Astrocyte of the spinal cord (primary cell): Measurements from ENCODE around the gene AKAIN1.
A peak's percentile ranks its signal among the peaks of the same experiment; 100 is the strongest.

Source experiments
- DNase-seq: peaks from one replicate; pipeline ENCODE4 v3.0.0; 2011; ENCODE audit warnings: low read depth, low spot score
- H3K4me3 ChIP-seq: 2 replicates; pipeline ENCODE4 v1.5.1; 2011; ENCODE audit warnings: low read depth, mild to moderate bottlenecking, low read length, moderate library complexity
- in situ Hi-C: cut with HindIII; loops from 2 replicates; pipeline ENCODE4 v1.10.0; 2017; ENCODE audit warnings: low sequenced_read_pairs
- TF ChIP-seq, protein P1 (sequence below): IDR thresholded peaks from 2 replicates; pipeline ENCODE4 v1.5.1; 2012; ENCODE audit warnings: low read depth, mild to moderate bottlenecking, low read length, inconsistent platforms

AKAIN1 gene, protein sequence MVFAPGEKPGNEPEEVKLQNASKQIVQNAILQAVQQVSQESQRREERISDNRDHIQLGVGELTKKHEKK

DNA sequence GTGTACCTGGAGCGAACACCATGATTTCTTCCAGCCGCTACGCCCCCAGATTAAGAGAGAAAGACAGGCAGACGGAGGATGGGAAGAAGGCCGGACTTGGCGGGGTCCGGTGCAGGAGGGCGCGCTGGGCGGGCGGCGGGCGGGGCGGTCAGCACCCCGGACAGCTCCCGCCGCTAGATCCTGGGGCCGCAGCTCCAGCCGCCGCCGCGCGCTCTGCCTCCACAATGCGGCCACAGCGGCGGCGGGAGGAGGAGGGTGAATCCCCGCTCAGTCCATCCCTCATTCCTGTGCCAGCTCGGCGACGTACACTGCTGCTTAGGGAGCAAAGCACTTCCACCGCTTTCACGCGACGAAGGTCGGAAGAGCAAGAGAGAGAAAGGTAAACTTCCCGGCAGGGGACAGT, at the start of gene AKAIN1:
Gene AKAIN1 (minus strand): TSS at position 226 of the 403 bp plus-strand sequence. CDS start 204 bp downstream, at position 22.
- peak; percentile 49 for DNase-seq
- TF ChIP-seq, protein P1, sequence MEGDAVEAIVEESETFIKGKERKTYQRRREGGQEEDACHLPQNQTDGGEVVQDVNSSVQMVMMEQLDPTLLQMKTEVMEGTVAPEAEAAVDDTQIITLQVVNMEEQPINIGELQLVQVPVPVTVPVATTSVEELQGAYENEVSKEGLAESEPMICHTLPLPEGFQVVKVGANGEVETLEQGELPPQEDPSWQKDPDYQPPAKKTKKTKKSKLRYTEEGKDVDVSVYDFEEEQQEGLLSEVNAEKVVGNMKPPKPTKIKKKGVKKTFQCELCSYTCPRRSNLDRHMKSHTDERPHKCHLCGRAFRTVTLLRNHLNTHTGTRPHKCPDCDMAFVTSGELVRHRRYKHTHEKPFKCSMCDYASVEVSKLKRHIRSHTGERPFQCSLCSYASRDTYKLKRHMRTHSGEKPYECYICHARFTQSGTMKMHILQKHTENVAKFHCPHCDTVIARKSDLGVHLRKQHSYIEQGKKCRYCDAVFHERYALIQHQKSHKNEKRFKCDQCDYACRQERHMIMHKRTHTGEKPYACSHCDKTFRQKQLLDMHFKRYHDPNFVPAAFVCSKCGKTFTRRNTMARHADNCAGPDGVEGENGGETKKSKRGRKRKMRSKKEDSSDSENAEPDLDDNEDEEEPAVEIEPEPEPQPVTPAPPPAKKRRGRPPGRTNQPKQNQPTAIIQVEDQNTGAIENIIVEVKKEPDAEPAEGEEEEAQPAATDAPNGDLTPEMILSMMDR, result no peak
- H3K4me3 ChIP-seq, result no peak within 1 kb of the TSS
- in situ Hi-C loops, result no loop called here

DNA sequence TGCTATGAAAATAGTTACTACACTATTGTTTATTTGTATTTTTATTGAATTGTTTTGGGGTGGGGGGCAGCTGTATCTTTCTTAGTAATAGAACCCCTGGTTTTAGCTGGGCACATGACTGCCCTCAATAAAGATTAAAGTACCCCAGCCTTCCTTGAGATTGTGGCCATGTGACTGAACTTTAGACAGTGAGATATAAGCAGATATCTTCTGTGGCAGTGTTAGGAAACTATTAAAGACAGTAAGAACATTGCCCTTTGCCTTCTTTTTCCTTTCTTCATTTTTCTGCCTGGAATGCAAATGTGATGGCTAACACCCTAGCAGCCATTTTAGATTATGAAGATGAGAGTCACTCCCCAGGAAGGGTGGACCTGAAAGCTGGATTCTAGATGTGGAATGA, 47.9 kb upstream of the AKAIN1 start:
- H3K4me3 ChIP-seq, result no peak overlapping the region
- DNase-seq, result no peak
- in situ Hi-C loops, result no loop called here
- TF ChIP-seq, protein P1, result no peak

DNA sequence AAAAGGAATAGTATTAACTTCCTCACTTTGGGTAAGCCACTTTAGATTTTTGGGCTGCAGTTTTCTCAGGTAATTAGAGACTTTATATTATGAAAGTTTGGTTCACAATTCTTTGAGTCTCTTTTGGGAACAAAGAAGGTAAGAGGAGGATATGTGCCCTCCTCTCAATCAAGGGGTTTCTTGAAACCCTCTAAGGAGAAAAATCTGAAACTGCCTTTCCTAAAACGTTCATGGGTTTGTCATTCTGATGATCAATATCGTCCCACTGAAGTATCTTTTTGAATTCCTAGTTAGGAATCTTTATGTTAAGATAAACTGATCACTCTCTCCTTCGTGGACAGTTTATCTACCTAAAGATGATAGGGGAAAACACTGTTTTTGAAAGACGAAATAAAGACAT, 42.4 kb upstream of the AKAIN1 start:
- no peak for DNase-seq
- in situ Hi-C loops, result no loop called here
- TF ChIP-seq, protein P1, result no peak
- peak overlapping the region; percentile 87 for H3K4me3 ChIP-seq

DNA sequence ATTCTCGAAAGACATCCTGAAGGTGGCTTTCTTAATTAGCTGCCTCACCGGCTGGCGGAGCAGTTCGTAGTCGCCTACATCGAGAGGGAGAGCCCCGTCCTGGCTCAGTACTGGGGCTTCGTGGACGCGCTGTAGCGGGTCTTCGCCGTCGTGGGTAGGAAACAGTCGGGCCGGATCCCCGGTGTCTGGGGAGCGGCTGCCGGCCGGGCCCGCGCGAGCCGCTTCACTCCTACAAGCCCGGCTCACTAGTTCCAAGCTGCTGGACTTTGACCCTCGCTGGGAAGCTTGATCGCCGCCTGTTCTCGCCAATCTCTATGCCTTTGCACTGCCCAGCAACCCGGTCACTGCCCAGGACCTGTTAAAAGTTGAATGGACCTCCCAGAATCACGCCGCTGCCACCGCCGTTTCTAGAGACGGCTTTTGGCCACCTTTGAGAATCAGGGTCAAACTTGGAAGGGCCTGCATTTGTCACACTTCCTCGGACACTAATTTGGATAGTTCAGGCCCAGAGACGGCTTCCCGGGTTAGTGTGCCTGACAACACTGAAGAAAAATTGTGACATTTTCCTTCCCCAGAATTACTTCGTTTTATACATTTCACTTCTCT, 41.4 kb upstream of the AKAIN1 start:
- TF ChIP-seq, protein P1, result no peak
- DNase-seq, result no peak
- peak overlapping the region; percentile 87 for H3K4me3 ChIP-seq
- in situ Hi-C loops, result no loop called here

DNA sequence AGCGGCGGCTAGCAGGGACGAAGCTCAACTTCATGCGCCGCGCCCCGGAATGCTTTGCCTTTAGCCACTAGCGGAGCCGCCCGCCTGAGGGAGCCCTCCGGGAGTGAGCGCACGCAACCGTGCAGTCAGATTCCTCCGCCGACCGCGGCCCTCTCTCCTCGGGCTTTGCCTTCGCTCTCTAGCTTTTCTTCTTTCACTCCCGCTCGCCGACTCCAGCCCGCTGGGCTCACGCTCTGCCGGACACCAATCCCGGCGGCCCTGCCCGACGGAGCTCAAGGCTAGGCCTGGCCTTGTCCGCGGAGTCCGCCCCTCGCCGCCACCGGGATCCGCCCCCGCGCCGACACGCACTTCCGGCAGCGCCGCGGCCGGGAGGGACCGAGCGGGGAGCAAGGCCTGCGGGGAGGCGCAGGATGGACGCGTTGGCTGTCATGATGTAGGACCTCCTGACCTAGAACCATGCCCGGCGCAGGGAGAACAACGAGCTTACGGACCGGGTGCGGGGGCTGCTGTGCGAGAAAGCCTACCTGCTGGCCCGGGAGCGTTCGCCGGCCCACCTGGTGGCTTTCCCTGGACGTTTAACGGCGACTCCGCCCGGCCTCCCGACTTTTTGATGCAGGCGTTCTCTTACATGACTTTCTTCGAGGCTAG, 40.8 kb upstream of the AKAIN1 start:
- peak overlapping the region; percentile 87 for H3K4me3 ChIP-seq
- DNase-seq, result peak; percentile 94
- TF ChIP-seq, protein P1, result no peak
- in situ Hi-C loops, result no loop called here

DNA sequence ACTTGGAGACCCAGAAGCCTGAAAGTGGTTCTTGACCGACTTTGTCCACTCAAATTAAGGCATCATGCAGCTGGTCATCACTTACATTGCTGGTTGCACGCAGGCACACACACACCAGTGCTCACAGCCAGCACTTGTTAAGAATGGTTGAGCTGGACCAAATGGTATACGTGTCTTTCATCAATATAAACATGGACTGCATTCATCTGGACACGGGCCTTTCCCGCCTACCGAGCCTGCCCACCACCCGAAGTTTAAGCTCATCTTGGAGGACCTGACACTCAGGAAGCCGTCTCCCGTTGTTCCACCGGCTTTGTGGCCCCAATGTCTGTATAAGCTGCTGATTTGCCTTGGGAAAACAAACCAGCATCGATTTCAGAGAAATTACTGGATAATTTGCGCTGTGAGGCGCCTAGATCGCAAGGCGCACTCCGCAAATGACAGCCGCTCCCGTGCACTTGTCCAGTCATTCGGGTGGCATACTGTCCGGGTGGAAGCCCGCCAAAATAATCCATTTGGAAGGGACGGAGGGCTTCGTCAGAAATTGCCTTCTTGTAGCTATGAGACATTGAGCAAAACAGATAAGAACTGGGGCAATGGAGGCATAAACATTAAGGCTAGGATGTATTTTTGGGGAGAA, 40.1 kb upstream of the AKAIN1 start:
- TF ChIP-seq, protein P1, result no peak
- peak overlapping the region; percentile 87 for H3K4me3 ChIP-seq
- no peak for DNase-seq
- in situ Hi-C loops, result no loop called here
